IMR-90 (cell line): ENCODE measurements around the gene C14orf119. TPM values are rescaled to one million over a fixed set of nuclear protein-coding genes. Genes with fewer than 3 reads are reported as not detected.

Source experiments
- ATAC-seq: fragments of 200-7000 bp; cut with Tn5 transposase; 2 replicates; pipeline ENCODE4 v1.9.1; 2020; ENCODE audit warnings: low read depth, mild to moderate bottlenecking, moderate library complexity
- BruUV-seq: library from RNA; stranded (reverse); fragments of 400-500 nt; replicated peaks from 2 replicates; lab custom pipeline; 2021; lab: Mats Ljungman, UMichigan
- CTCF ChIA-PET: fragments of 300-600 bp; formaldehyde crosslinking; extraction: SDS; loops from one replicate; lab custom pipeline; 2021; ENCODE audit warnings: antibody characterized with exemption; lab: Yijun Ruan, JAX
- POLR2A ChIA-PET: fragments of 300-600 bp; sonication (Branson Sonifier 250); formaldehyde crosslinking; loops from one replicate; lab custom pipeline; 2022; ENCODE audit warnings: antibody characterized with exemption; ENCODE audit not compliant: unreplicated experiment; lab: Charles Lee
- DNase-seq: peaks from one replicate; pipeline ENCODE4 v3.0.0; 2013
- H2AFZ ChIP-seq: replicated peaks from 2 replicates; pipeline ENCODE3; 2013; ENCODE audit warnings: low read length, mild to moderate bottlenecking; ENCODE audit not compliant: poor library complexity
- H2AK5ac ChIP-seq: 2 replicates; pipeline ENCODE4 v1.6.1; 2013; ENCODE audit warnings: low read depth, low read length, inconsistent platforms
- H2AK9ac ChIP-seq: replicated peaks from 2 replicates; pipeline ENCODE3; 2013; ENCODE audit warnings: mild to moderate bottlenecking, low read depth, low read length, moderate library complexity; ENCODE audit not compliant: poor library complexity
- H2BK120ac ChIP-seq: 2 replicates; pipeline ENCODE4 v1.6.1; 2013; ENCODE audit warnings: low read depth, low read length, inconsistent platforms
- H2BK15ac ChIP-seq: 3 replicates; pipeline ENCODE4 v1.6.1; 2013; ENCODE audit warnings: low read depth, low read length, inconsistent platforms
- H2BK20ac ChIP-seq: 2 replicates; pipeline ENCODE4 v1.6.1; 2013; ENCODE audit warnings: low read depth, mild to moderate bottlenecking, inconsistent platforms, low read length, moderate library complexity
- H2BK5ac ChIP-seq: 2 replicates; pipeline ENCODE4 v1.6.1; 2013; ENCODE audit warnings: mild to moderate bottlenecking, low read depth, low read length, inconsistent platforms; ENCODE audit not compliant: poor library complexity, severe bottlenecking
- H3K14ac ChIP-seq: replicated peaks from 2 replicates; pipeline ENCODE4 v1.6.1; 2013; ENCODE audit warnings: low read depth, low read length, inconsistent platforms
- H3K18ac ChIP-seq: 2 replicates; pipeline ENCODE4 v1.6.1; 2013; ENCODE audit warnings: low read depth, low read length, control low read depth
- H3K23ac ChIP-seq: 2 replicates; pipeline ENCODE4 v1.6.1; 2013; ENCODE audit warnings: low read depth, low read length, inconsistent platforms
- H3K27ac ChIP-seq: 2 replicates; pipeline ENCODE4 v1.5.1; 2013; ENCODE audit warnings: mild to moderate bottlenecking, control low read depth, low read length; ENCODE audit not compliant: insufficient read depth
- H3K27me3 ChIP-seq: 2 replicates; pipeline ENCODE4 v1.6.1; 2013; ENCODE audit warnings: low read length; ENCODE audit not compliant: control insufficient read depth, insufficient read depth
- H3K36me3 ChIP-seq: 2 replicates; pipeline ENCODE4 v1.6.1; 2013; ENCODE audit warnings: low read length, mixed read lengths; ENCODE audit not compliant: control insufficient read depth, insufficient read depth
- H3K4ac ChIP-seq: 2 replicates; pipeline ENCODE4 v1.6.1; 2013; ENCODE audit warnings: low read depth, low read length, inconsistent platforms
- H3K4me1 ChIP-seq: 2 replicates; pipeline ENCODE4 v1.6.1; 2013; ENCODE audit warnings: low read length, mixed read lengths; ENCODE audit not compliant: control insufficient read depth, insufficient read depth
- H3K4me2 ChIP-seq: 2 replicates; pipeline ENCODE4 v1.6.1; 2013; ENCODE audit warnings: low read depth, mild to moderate bottlenecking, control low read depth, low read length, moderate library complexity
- H3K4me3 ChIP-seq: 2 replicates; pipeline ENCODE4 v1.5.1; 2013; ENCODE audit warnings: low read depth, mild to moderate bottlenecking, control low read depth, low read length, moderate library complexity; ENCODE audit not compliant: insufficient read depth
- H3K56ac ChIP-seq: 2 replicates; pipeline ENCODE4 v1.6.1; 2013; ENCODE audit warnings: low read length, inconsistent platforms; ENCODE audit not compliant: insufficient read depth; ENCODE audit errors: extremely low read depth
- H3K79me1 ChIP-seq, 2 experiments: 2 replicates each; pipeline ENCODE4 v1.6.1; 2013; ENCODE audit warnings: low read length in 2 of 2, inconsistent platforms in 1 of 2, low read depth in 1 of 2
- H3K9ac ChIP-seq: 2 replicates; pipeline ENCODE4 v1.6.1; 2013; ENCODE audit warnings: low read depth, low read length, control low read depth
- H3K9me1 ChIP-seq: 2 replicates; pipeline ENCODE4 v1.6.1; 2013; ENCODE audit warnings: low read length, inconsistent platforms; ENCODE audit not compliant: insufficient read depth
- H3K9me3 ChIP-seq: 2 replicates; pipeline ENCODE4 v1.6.1; 2013; ENCODE audit warnings: low read length; ENCODE audit not compliant: control insufficient read depth, insufficient read depth
- H4K20me1 ChIP-seq: 2 replicates; pipeline ENCODE4 v1.6.1; 2013; ENCODE audit warnings: low read length, inconsistent platforms; ENCODE audit not compliant: insufficient read depth
- H4K5ac ChIP-seq: 2 replicates; pipeline ENCODE4 v1.6.1; 2013; ENCODE audit warnings: mild to moderate bottlenecking, low read depth, low read length, control low read depth
- H4K8ac ChIP-seq, 2 experiments: 2 replicates each; pipeline ENCODE4 v1.6.1; 2013; ENCODE audit warnings: low read depth in 2 of 2, low read length in 2 of 2, control low read depth in 1 of 2, inconsistent platforms in 1 of 2
- H4K91ac ChIP-seq: 2 replicates; pipeline ENCODE4 v1.6.1; 2013; ENCODE audit warnings: low read depth, low read length, inconsistent platforms; ENCODE audit not compliant: insufficient read depth
- CHD1 ChIP-seq: IDR thresholded peaks from 2 replicates; pipeline ENCODE4 v1.6.1; 2012; ENCODE audit warnings: low read depth, low read length, improper control_type of control experiment
- ELK1 ChIP-seq: fragments of 150-350 bp; IDR thresholded peaks from 2 replicates; pipeline ENCODE4 v1.6.1; 2016; ENCODE audit warnings: low read depth, mild to moderate bottlenecking, low read length, moderate library complexity, borderline replicate concordance
- MXI1 ChIP-seq: IDR thresholded peaks from 2 replicates; pipeline ENCODE4 v1.6.1; 2012; ENCODE audit warnings: low read depth, mild to moderate bottlenecking, low read length, moderate library complexity, borderline replicate concordance
- RAD21 ChIP-seq: IDR thresholded peaks from 2 replicates; pipeline ENCODE4 v1.6.1; 2012; ENCODE audit warnings: low read length, improper control_type of control experiment
- SMC3 ChIP-seq: fragments of 150-350 bp; IDR thresholded peaks from 2 replicates; pipeline ENCODE4 v1.6.1; 2016; ENCODE audit warnings: low read depth, mild to moderate bottlenecking, antibody characterized with exemption, low read length, moderate library complexity
- WGBS, 2 experiments: methylation state at CpG; one replicate each; pipeline versions ENCODE4 v1.1.5 to v1.1.7; 2013; ENCODE audit warnings: missing lambda C conversion rate in 2 of 2; ENCODE audit not compliant: insufficient read length in 1 of 2; ENCODE audit errors: extremely low coverage in 2 of 2; 5-methylcytosine and 5-hydroxymethylcytosine counted together
- dilution Hi-C: fragments of 300-500 bp; cut with HindIII; formaldehyde crosslinking; loops from one replicate; pipeline ENCODE4 v1.14.3; 2018; ENCODE audit warnings: low sequenced_read_pairs; ENCODE audit not compliant: unreplicated experiment
- in situ Hi-C: fragments of 300-500 bp; cut with MboI; formaldehyde crosslinking; loops from 3 replicates; pipeline ENCODE4 v1.14.3; 2019; ENCODE audit warnings: low sequenced_read_pairs, inconsistent platforms, mixed read lengths
- intact Hi-C: fragments of 100-400 bp; cut with micrococcal nuclease; formaldehyde crosslinking; loops from 2 replicates; pipeline ENCODE4 v1.10.0; 2022
- polyA plus RNA-seq, 3 experiments: library from polyadenylated mRNA; depleted of rRNA; stranded (reverse); fragments of >200 nt; gene quantifications; 2 replicates each; pipeline ENCODE4 v1.2.3, GENCODE V29; 2012; ENCODE audit warnings: low replicate concordance in 1 of 3
- total RNA-seq: library from RNA; depleted of rRNA; stranded (reverse); fragments of >200 nt; gene quantifications from 2 replicates; pipeline ENCODE4 v1.2.3, GENCODE V29; 2012

The C14orf119 gene
- total and polyA plus RNA-seq, 2 of the 4 experiments (the other 2 are of a cell fraction): 74.0 to 83.7 TPM

GRCh38 chr14:23074906-23075305, 20.4 kb upstream of the C14orf119 start:
- Histone ChIP-seq H2BK5ac (no peak overlapping the region), H4K8ac (no peak overlapping the region), H3K27ac (no peak overlapping the region), H3K79me1 (peaks cover 21 to 52% of the 10 kb centered on the region in 2 experiments), H2AK9ac (no peak overlapping the region), H3K4me1 (peaks cover 17% of the 10 kb centered on the region), H2BK15ac (no peak overlapping the region), H3K18ac (no peak overlapping the region), H3K56ac (no peak overlapping the region), H3K23ac (no peak overlapping the region), H3K36me3 (peaks cover 32% of the 10 kb centered on the region), H2BK120ac (no peak overlapping the region), H4K20me1 (peaks cover 9% of the 10 kb centered on the region; the same call in 1 of the 2 replicates), H2AFZ (no peak overlapping the region), H3K9ac (no peak overlapping the region), H2BK20ac (no peak overlapping the region), H3K4ac (no peak overlapping the region), H3K9me3 (no peaks in the 10 kb centered on the region), H2AK5ac (no peak overlapping the region), H3K14ac (no peak overlapping the region), H4K5ac (no peak overlapping the region), H3K4me2 (no peak overlapping the region), H4K91ac (no peak overlapping the region), H3K27me3 (no peaks in the 10 kb centered on the region), H3K9me1 (peaks cover 8% of the 10 kb centered on the region), H3K4me3 (no peak overlapping the region)
- BruUV-seq: no TSS peak
- WGBS, 2 experiments: no CpG with 5 or more reads among the region's 1 CpG
- TF ChIP-seq ELK1 (no peak), RAD21 (no peak), CHD1 (no peak), SMC3 (no peak), MXI1 (no peak)
- intact Hi-C loops (loop anchor here (5.0 kb wide), 1 partner anchor 112 kb away; no protein-coding TSS in a partner anchor), dilution Hi-C loops (no loop called here), in situ Hi-C loops (loop anchor here (25.0 kb wide), 1 partner anchor 1062 kb away; the partner anchor contains the start of genes EMC9, FITM1, PSME1 and PSME2)
- ATAC-seq (no peak), DNase-seq (no peak)
- CTCF ChIA-PET: interaction anchor here (0.6 kb wide), 1 partner anchor 13 kb away, joined by 7 read pairs; no protein-coding TSS in a partner anchor
- POLR2A ChIA-PET: no interaction called here
